SKM-1 (cell line): ENCODE measurements around the gene THBD.

ENCODE experiments used
- DNase-seq: peaks from one replicate; lab custom pipeline; 2025; ENCODE audit not compliant: unreplicated experiment; lab: John Stamatoyannopoulos, UW

THBD gene

GRCh38 chr20:23062632-23063031 lies 13.2 kb upstream of the THBD start:
- DNase-seq, result no peak

- DNase-seq, result peak; percentile 46
Measured at GRCh38 chr20:23061734-23062561, 12.5 kb upstream of the THBD start.

GRCh38 chr20:23061262-23061661 lies 11.8 kb upstream of the THBD start:
- DNase-seq, result no peak

GRCh38 chr20:23060629-23061028 lies 11.2 kb upstream of the THBD start:
- DNase-seq, result no peak

GRCh38 chr20:23059846-23060245 lies 10.4 kb upstream of the THBD start:
- DNase-seq, result no peak

- no peak for DNase-seq
Measured at GRCh38 chr20:23059001-23059400, 9.5 kb upstream of the THBD start.

GRCh38 chr20:23058240-23058639 lies 8.8 kb upstream of the THBD start:
- no peak for DNase-seq

- no peak for DNase-seq
Measured at GRCh38 chr20:23052904-23053303, 3.4 kb upstream of the THBD start.

- DNase-seq, result peak; percentile 47
Measured at GRCh38 chr20:23050847-23051627, 1.6 kb upstream of the THBD start.

- DNase-seq, result no peak
Measured at GRCh38 chr20:23050076-23050838, 785 bp upstream of the THBD start.

GRCh38 chr20:23048283-23049200 lies 930 bp downstream of the THBD start:
- DNase-seq, result peak; percentile 71

- DNase-seq, result no peak
Measured at GRCh38 chr20:23047738-23048214, 1.7 kb downstream of the THBD start.

GRCh38 chr20:23047001-23047737 lies 2.3 kb downstream of the THBD start:
- no peak for DNase-seq

GRCh38 chr20:23046431-23046830 lies 3.0 kb downstream of the THBD start:
- no peak for DNase-seq

GRCh38 chr20:23043376-23043775 lies 6.1 kb downstream of the THBD start:
- DNase-seq, result no peak

GRCh38 chr20:23042270-23042669 lies 7.2 kb downstream of the THBD start:
- no peak for DNase-seq

- DNase-seq, result no peak
Measured at GRCh38 chr20:23039885-23040508, 9.5 kb downstream of the THBD start.

- no peak for DNase-seq
Measured at GRCh38 chr20:23039136-23039875, 10.2 kb downstream of the THBD start.
